ENCODE measurements around the gene PDIK1L.

Gene PDIK1L

GRCh38 chr1:26170472-26170821 is 58.8 kb downstream of the PDIK1L start:
- DNase-seq (ENCODE audit: low read depth in 2 of 2), result no peak

- no peak for DNase-seq (ENCODE audit: low read depth in 2 of 2)
Observed at GRCh38 chr1:26171084-26172072, 59.8 kb downstream of the PDIK1L start, which contains the start of gene ZNF593OS. Gene ZNF593OS (minus strand): TSS chr1:26171832. CDS start chr1:26171661, 171 bp downstream.

All from stimulated activated CD4-positive, alpha-beta T cell treated with anti-CD3 and anti-CD28 coated beads, Interleukin-15, amount 100 ng/mL, for 48 hours (primary cell).